Psoas muscle (tissue), 8 donors: Measurements from ENCODE around the gene TNFSF11. TPM values are rescaled to one million over a fixed set of nuclear protein-coding genes. Genes with fewer than 3 reads are reported as not detected.

ENCODE experiments used
- ATAC-seq, 4 donors: fragments of 200-7000 bp; cut with Tn5 transposase; one replicate each; pipeline ENCODE4 v1.9.1; 2020; ENCODE audit warnings: moderate library complexity in 3 of 4, mild to moderate bottlenecking in 2 of 4
- DNase-seq, 2 donors: peaks; one replicate each; pipeline ENCODE4 v3.0.0-alpha.2; 2020
- H3K27ac ChIP-seq: fragments of 200-600 bp; one replicate; pipeline ENCODE4 v1.8.0; 2022
- H3K27me3 ChIP-seq, 3 donors: fragments of 200-600 bp in 1 of 3; one replicate each; pipeline versions ENCODE4 v1.6.1 to v1.8.0; 2013 to 2022; ENCODE audit warnings: low read length in 2 of 3, mild to moderate bottlenecking in 2 of 3, moderate library complexity in 1 of 3; ENCODE audit not compliant: insufficient read depth in 3 of 3
- H3K36me3 ChIP-seq, 2 donors: fragments of 200-600 bp in 1 of 2; one replicate each; pipeline versions ENCODE4 v1.6.1 to v1.8.0; 2013 to 2022; ENCODE audit warnings: low read depth in 1 of 2, mild to moderate bottlenecking in 1 of 2, moderate library complexity in 1 of 2; ENCODE audit not compliant: insufficient read depth in 1 of 2
- H3K4me1 ChIP-seq: fragments of 200-600 bp; one replicate; pipeline ENCODE4 v1.8.0; 2022
- H3K4me3 ChIP-seq: fragments of 200-600 bp; one replicate; pipeline ENCODE4 v1.8.0; 2022; ENCODE audit warnings: mild to moderate bottlenecking
- H3K9me3 ChIP-seq: fragments of 200-600 bp; one replicate; pipeline ENCODE4 v1.8.0; 2022
- CTCF ChIP-seq: fragments of 200-600 bp; IDR thresholded peaks from one replicate; pipeline ENCODE4 v1.8.0; 2022; ENCODE audit warnings: antibody characterized with exemption
- WGBS, 3 donors: extraction: QIAGEN DNeasy Blood & Tissue Kit; methylation state at CpG; one replicate each; pipeline versions ENCODE4 v1.1.6 to v1.1.7; 2013; 5-methylcytosine and 5-hydroxymethylcytosine counted together
- intact Hi-C, 2 donors: fragments of 100-400 bp; cut with DNase I; formaldehyde crosslinking; loops; one replicate each; pipeline versions ENCODE4 v1.11.0 to v1.14.2; 2022
- polyA plus RNA-seq, 3 donors: library from polyadenylated mRNA; stranded (reverse); fragments of 200-250 nt; gene quantifications; one replicate each; pipeline ENCODE4 v1.2.3, GENCODE V29; 2013
- total RNA-seq, 4 donors: library from RNA; stranded (reverse); fragmentation: NEBNext Ultra II Directional in 2 of 4; extraction: Animal tissue kit (Norgen Biotek cat#: 25700) in 2 of 4; gene quantifications; one replicate each; pipeline versions ENCODE4 v1.2.1 to v1.2.4, GENCODE V29; 2021 to 2023
- donor health status: healthy with polysubstance abuse.
- donor health status: DM: no; HTN: no; CAD: no; lungs with moderate emphysema.
- donor health status: Bipolar disorder and iron deficiency.
- donor health status: healthy.
- donor health status: DM: yes; HTN: yes; CAD: no.
- donor health status: DM: no; HTN: no; CAD: no.
- donor health status: DM: no; HTN: no; CAD: no.
- donor health status: DM: yes; HTN: yes; CAD: no.

The TNFSF11 gene
- total and polyA plus RNA-seq, 7 donors, result not detected

GRCh38 chr13:42631181-42631580 is 57.2 kb downstream of the TNFSF11 start:
- Histone ChIP-seq H3K4me3 (no peak overlapping the region), H3K27me3 (no peaks in the 10 kb centered on the region), H3K9me3 (no peaks in the 10 kb centered on the region), H3K27ac (no peak overlapping the region), H3K36me3 (no peaks in the 10 kb centered on the region), H3K4me1 (no peaks in the 10 kb centered on the region)
- DNase-seq (no peak), ATAC-seq (no peak)
- intact Hi-C loops, result no loop called here
- 57 to 69% (median 65%) methylated on average over 1 of the region's 1 CpG for WGBS, 3 donors
- TF ChIP-seq CTCF, result no peak

- Histone ChIP-seq H3K4me1 (no peaks in the 10 kb centered on the region), H3K36me3 (no peaks in the 10 kb centered on the region), H3K27me3 (no peaks in the 10 kb centered on the region), H3K27ac (no peak overlapping the region), H3K4me3 (no peak overlapping the region), H3K9me3 (no peaks in the 10 kb centered on the region)
- intact Hi-C loops, result no loop called here
- no peak for TF ChIP-seq CTCF
- no peak for DNase-seq
- ATAC-seq, result no peak
Observed at GRCh38 chr13:42633495-42633894, 59.5 kb downstream of the TNFSF11 start.

GRCh38 chr13:42638101-42638500 is 64.1 kb downstream of the TNFSF11 start:
- no peak for TF ChIP-seq CTCF
- no peaks in the 10 kb centered on the region for H3K36me3 ChIP-seq
- WGBS, 3 donors, result 69 to 75% (median 74%) methylated on average over 5 of the region's 5 CpGs
- ATAC-seq (no peak), DNase-seq (no peak)
- intact Hi-C loops, result no loop called here
- no peaks in the 10 kb centered on the region for H3K9me3 ChIP-seq
- H3K4me3 ChIP-seq, result no peak overlapping the region
- no peak overlapping the region for H3K27ac ChIP-seq
- no peaks in the 10 kb centered on the region for H3K27me3 ChIP-seq
- no peaks in the 10 kb centered on the region for H3K4me1 ChIP-seq

GRCh38 chr13:42638886-42639285 is 64.9 kb downstream of the TNFSF11 start:
- DNase-seq (no peak), ATAC-seq (no peak)
- intact Hi-C loops, result no loop called here
- no peaks in the 10 kb centered on the region for H3K27me3 ChIP-seq
- no peak for TF ChIP-seq CTCF
- H3K4me1 ChIP-seq, result no peaks in the 10 kb centered on the region
- H3K36me3 ChIP-seq, result no peaks in the 10 kb centered on the region
- H3K27ac ChIP-seq, result no peak overlapping the region
- WGBS, 3 donors, result 65 to 74% (median 68%) methylated on average over 1 of the region's 1 CpG
- no peaks in the 10 kb centered on the region for H3K9me3 ChIP-seq
- no peak overlapping the region for H3K4me3 ChIP-seq

- H3K4me3 ChIP-seq, result no peak overlapping the region
- 87 to 93% (median 89%) methylated on average over 14 of the region's 14 CpGs for WGBS, 3 donors
- H3K4me1 ChIP-seq, result no peaks in the 10 kb centered on the region
- H3K36me3 ChIP-seq, result no peaks in the 10 kb centered on the region
- no peaks in the 10 kb centered on the region for H3K27me3 ChIP-seq
- intact Hi-C loops, result no loop called here
- TF ChIP-seq CTCF, result no peak
- no peaks in the 10 kb centered on the region for H3K9me3 ChIP-seq
- ATAC-seq, result no peak
- no peak for DNase-seq
- no peak overlapping the region for H3K27ac ChIP-seq
Observed at GRCh38 chr13:42643076-42643475, 69.1 kb downstream of the TNFSF11 start.
